ENCODE measurements around the gene SLC6A13. TPM values are rescaled to one million over a fixed set of nuclear protein-coding genes. Genes with fewer than 3 reads are reported as not detected.

Gene SLC6A13
- total and polyA plus RNA-seq, 2 donors (not counting 3 experiments of a cell fraction or from before 2014, with no cell fraction given), result 0.14 TPM; not detected in 1

GRCh38 chr12:227923-228845, 34.5 kb downstream of the SLC6A13 start:
- dilution Hi-C loops (cut with MboI; ENCODE audit: extremely low pct_ligation_motif_present, low sequenced_read_pairs) (no loop called here), intact Hi-C loops (cut with micrococcal nuclease) (no loop called here)
- CTCF ChIA-PET, result no interaction called here
- H3K36me3 ChIP-seq (ENCODE audit: control insufficient read depth in 2 of 2, extremely low read depth in 1 of 2, insufficient read depth in 2 of 2, low read length in 2 of 2), result no peaks in the 10 kb centered on the region
- H3K4me1 ChIP-seq (ENCODE audit: control insufficient read depth, extremely low read depth, insufficient read depth, low read length), result no peaks in the 10 kb centered on the region
- no peaks in the 10 kb centered on the region for H3K9me1 ChIP-seq (replicated peaks; ENCODE audit: control insufficient read depth, extremely low read depth, insufficient read depth, low read length)
- H3K27me3 ChIP-seq (ENCODE audit: control insufficient read depth in 2 of 2, insufficient read depth in 2 of 2, low read length in 2 of 2), result peaks cover 2 to 3% of the 10 kb centered on the region in 2 experiments
- FAIRE-seq, result no peak
- no peak overlapping the region for H3K27ac ChIP-seq (ENCODE audit: insufficient read depth, low read depth, low read length)
- no peaks in the 10 kb centered on the region for H3K79me2 ChIP-seq (ENCODE audit: control insufficient read depth, insufficient read depth, low read length)
- DNase-seq (ENCODE audit: low read depth, low spot score), result no peak
- H2AFZ ChIP-seq (ENCODE audit: low read depth, low read length), result no peak overlapping the region
- no peaks in the 10 kb centered on the region for H3K9me3 ChIP-seq (replicated peaks; ENCODE audit: control insufficient read depth, insufficient read depth, low read length)
- no peak overlapping the region for H3K9ac ChIP-seq (replicated peaks; ENCODE audit: extremely low read depth, insufficient read depth, low read length)
- no peak overlapping the region for H3K4me2 ChIP-seq (ENCODE audit: insufficient read depth, low read length)
- POLR2A ChIA-PET, result no interaction called here
- TF ChIP-seq CTCF (IDR thresholded peaks at IDR 0.05; ENCODE audit: extremely low read depth in 1 of 2, insufficient read depth in 1 of 2, low read depth in 1 of 2, low read length in 2 of 2), result no peak
- no peak overlapping the region for H3K4me3 ChIP-seq (replicated peaks in 1 of 3; ENCODE audit: insufficient read depth in 1 of 3, low read depth in 1 of 3, low read length in 3 of 3)
- H4K20me1 ChIP-seq (replicated peaks; ENCODE audit: control insufficient read depth, extremely low read depth, insufficient read depth, low read length), result no peaks in the 10 kb centered on the region
- no TSS peak for BruUV-seq (replicated peaks)

- H4K20me1 ChIP-seq (replicated peaks; ENCODE audit: control insufficient read depth, extremely low read depth, insufficient read depth, low read length), result no peaks in the 10 kb centered on the region
- H3K4me1 ChIP-seq (ENCODE audit: control insufficient read depth, extremely low read depth, insufficient read depth, low read length), result no peaks in the 10 kb centered on the region
- no peaks in the 10 kb centered on the region for H3K36me3 ChIP-seq (ENCODE audit: control insufficient read depth in 2 of 2, extremely low read depth in 1 of 2, insufficient read depth in 2 of 2, low read length in 2 of 2)
- H3K79me2 ChIP-seq (ENCODE audit: control insufficient read depth, insufficient read depth, low read length), result no peaks in the 10 kb centered on the region
- H3K9me3 ChIP-seq (replicated peaks; ENCODE audit: control insufficient read depth, insufficient read depth, low read length), result no peaks in the 10 kb centered on the region
- H3K9me1 ChIP-seq (replicated peaks; ENCODE audit: control insufficient read depth, extremely low read depth, insufficient read depth, low read length), result no peaks in the 10 kb centered on the region
- POLR2A ChIA-PET, result no interaction called here
- no TSS peak for BruUV-seq (replicated peaks)
- H3K9ac ChIP-seq (replicated peaks; ENCODE audit: extremely low read depth, insufficient read depth, low read length), result no peak overlapping the region
- dilution Hi-C loops (cut with MboI; ENCODE audit: extremely low pct_ligation_motif_present, low sequenced_read_pairs) (no loop called here), intact Hi-C loops (cut with micrococcal nuclease) (no loop called here)
- CTCF ChIA-PET, result no interaction called here
- no peak overlapping the region for H2AFZ ChIP-seq (ENCODE audit: low read depth, low read length)
- no peak for TF ChIP-seq FOS (IDR thresholded peaks at IDR 0.05; ENCODE audit: borderline replicate concordance, insufficient read depth, low read length)
- TF ChIP-seq POLR2AphosphoS5 (IDR thresholded peaks at IDR 0.05; ENCODE audit: insufficient read depth, low read depth, low read length), result no peak
- TF ChIP-seq MAX (IDR thresholded peaks at IDR 0.05; ENCODE audit: insufficient read depth, insufficient read length), result no peak
- no peak for TF ChIP-seq MYC (IDR thresholded peaks at IDR 0.05; ENCODE audit: low read depth, low read length)
- TF ChIP-seq JUN (IDR thresholded peaks at IDR 0.05; ENCODE audit: borderline replicate concordance, insufficient read depth, insufficient read length, low read depth), result no peak
- no peak for TF ChIP-seq EZH2 (IDR thresholded peaks at IDR 0.05; ENCODE audit: borderline replicate concordance, low read depth, low read length, severe bottlenecking)
- TF ChIP-seq POLR2A (IDR thresholded peaks at IDR 0.05; ENCODE audit: low read depth, low read length), result no peak
- no peak for TF ChIP-seq GATA2 (IDR thresholded peaks at IDR 0.05; ENCODE audit: insufficient read depth, insufficient read length, low read depth, low read length)
- no peak for TF ChIP-seq CTCF (IDR thresholded peaks at IDR 0.05; ENCODE audit: extremely low read depth in 1 of 2, insufficient read depth in 1 of 2, low read depth in 1 of 2, low read length in 2 of 2)
- FAIRE-seq, result no peak
- H3K4me2 ChIP-seq (ENCODE audit: insufficient read depth, low read length), result no peak overlapping the region
- peaks cover 2 to 3% of the 10 kb centered on the region in 2 experiments for H3K27me3 ChIP-seq (ENCODE audit: control insufficient read depth in 2 of 2, insufficient read depth in 2 of 2, low read length in 2 of 2)
- H3K4me3 ChIP-seq (replicated peaks in 1 of 3; ENCODE audit: insufficient read depth in 1 of 3, low read depth in 1 of 3, low read length in 3 of 3), result no peak overlapping the region
- H3K27ac ChIP-seq (ENCODE audit: insufficient read depth, low read depth, low read length), result no peak overlapping the region
- DNase-seq (ENCODE audit: low read depth, low spot score), result no peak
Measured at GRCh38 chr12:227286-227915, 35.2 kb downstream of the SLC6A13 start.

Measured in endothelial cell of umbilical vein (primary cell).